ENCODE data around the gene EFNA4. TPM values are rescaled to one million over a fixed set of nuclear protein-coding genes. Genes with fewer than 3 reads are reported as not detected.

The EFNA4 gene
- polyA plus RNA-seq, 1 of the 3 experiments (the other 2 are of a cell fraction), result 17.7 TPM

- peaks cover 0 to 25% of the 10 kb centered on the region in 2 experiments; a peak in 2 of 4 replicates for H3K4me1 ChIP-seq (ENCODE audit: control insufficient read depth in 1 of 2, insufficient read depth in 2 of 2, low read depth in 1 of 2, low read length in 1 of 2)
- POLR2A ChIA-PET, result interaction anchor here (0.8 kb wide), 1 partner anchor 9 kb away, joined by 4 read pairs; no protein-coding TSS in a partner anchor
- no peak overlapping the region for H3K9ac ChIP-seq
- 67% methylated on average over 42 of the region's 46 CpGs for WGBS (ENCODE audit: low lambda C conversion rate)
- CTCF ChIA-PET, result interaction anchor here (0.6 to 29.9 kb wide), 10 partner anchors 15 to 110 kb away, joined by 3 to 573 read pairs (median 10); partner anchors contain the start of genes ADAM15, DCST1, DCST2 and EFNA3
- no peaks in the 10 kb centered on the region for H3K9me2 ChIP-seq
- H3K4me3 ChIP-seq (ENCODE audit: low read depth in 2 of 2, low read length in 1 of 2), result peak overlapping the region in 1 of 2 experiments; percentile 92; a peak in 1 of 4 replicates
- H4K20me1 ChIP-seq (ENCODE audit: insufficient read depth), result no peaks in the 10 kb centered on the region
- H3K4me2 ChIP-seq, result peak overlapping the region; percentile 88; the same call in 1 of the 2 replicates
- H3K79me2 ChIP-seq (ENCODE audit: insufficient read depth), result peaks cover 22% of the 10 kb centered on the region
- no peaks in the 10 kb centered on the region for H3K9me3 ChIP-seq
- H2AFZ ChIP-seq (ENCODE audit: low read depth), result peak overlapping the region; percentile 83; the same call in 1 of the 2 replicates
- TF ChIP-seq MAX (IDR thresholded peaks at IDR 0.05; ENCODE audit: low read depth) (no peak), TCF12 (IDR thresholded peaks at IDR 0.05) (no peak)
- DNase-seq, result peak; percentile 47
- no peaks in the 10 kb centered on the region for H3K27me3 ChIP-seq (ENCODE audit: insufficient read depth)
- peaks cover 9% of the 10 kb centered on the region for H3F3A ChIP-seq (replicated peaks; ENCODE audit: insufficient read depth)
- no peak overlapping the region for H3K27ac ChIP-seq (ENCODE audit: low read depth in 2 of 2, low read length in 1 of 2)
- H3K36me3 ChIP-seq (replicated peaks in 1 of 2; ENCODE audit: control insufficient read depth in 1 of 2, insufficient read depth in 2 of 2, low read length in 1 of 2), result peaks cover 0 to 11% of the 10 kb centered on the region in 2 experiments
Observed at GRCh38 chr1:155062702-155063411, 683 bp upstream of the EFNA4 start.

DNA sequence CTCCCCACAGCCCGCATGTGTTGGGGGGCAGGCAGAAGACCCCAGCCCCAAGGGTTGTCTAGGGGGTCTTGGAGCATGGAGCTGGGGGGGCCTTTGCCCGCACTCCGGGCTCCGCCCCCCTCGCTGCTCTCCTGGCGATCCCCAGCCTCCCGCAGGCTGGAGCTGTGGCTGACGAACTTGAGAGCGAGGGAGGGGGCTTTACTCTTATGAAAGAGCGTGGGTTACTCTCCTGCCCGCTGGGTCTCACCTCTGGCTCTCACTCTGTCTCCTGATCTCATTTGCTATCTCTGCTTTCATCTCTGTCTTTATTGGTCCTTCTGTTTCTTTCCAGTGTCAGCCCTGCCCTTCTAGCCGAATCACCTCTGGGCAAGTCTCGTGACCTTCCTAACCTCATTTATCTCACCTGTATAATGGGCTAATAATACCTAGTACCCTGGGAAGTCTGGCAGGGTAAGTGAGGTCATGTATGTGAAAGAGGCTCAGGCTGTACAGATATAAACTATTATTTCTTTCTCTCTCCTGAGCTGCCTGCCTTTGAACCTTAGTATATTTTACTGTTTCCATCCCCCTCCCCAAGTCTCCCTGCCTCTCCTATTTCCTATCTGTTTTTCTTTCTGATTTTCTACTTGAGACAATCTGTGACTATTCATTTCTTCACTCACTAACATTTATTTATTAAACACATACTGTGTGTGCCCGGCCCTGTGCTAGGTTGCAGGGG, 731 bp downstream of the EFNA4 start:
- POLR2A ChIA-PET, result interaction anchor here (1.0 to 1.1 kb wide), 3 partner anchors 15 to 96 kb away, joined by 3 to 5 read pairs (median 3); partner anchors contain the start of gene EFNA3
- peak; percentile 83 for DNase-seq
- 24% methylated on average over 6 of the region's 14 CpGs for WGBS (ENCODE audit: low lambda C conversion rate)

GRCh38 chr1:155064832-155065429, 1.4 kb downstream of the EFNA4 start:
- H3K27me3 ChIP-seq (ENCODE audit: insufficient read depth), result no peaks in the 10 kb centered on the region
- no peaks in the 10 kb centered on the region for H3K9me2 ChIP-seq
- H3K4me3 ChIP-seq (ENCODE audit: low read depth in 2 of 2, low read length in 1 of 2), result peak overlapping the region; percentile 79 to 92
- no peaks in the 10 kb centered on the region for H3K9me3 ChIP-seq
- peak overlapping the region; percentile 89; the same call in 1 of the 2 replicates for H3K9ac ChIP-seq
- DNase-seq, result no peak
- peaks cover 22% of the 10 kb centered on the region for H3K79me2 ChIP-seq (ENCODE audit: insufficient read depth)
- no peaks in the 10 kb centered on the region for H4K20me1 ChIP-seq (ENCODE audit: insufficient read depth)
- POLR2A ChIA-PET, result interaction anchor here (1.0 to 1.1 kb wide), 3 partner anchors 14 to 96 kb away, joined by 3 to 5 read pairs (median 3); partner anchors contain the start of gene EFNA3
- H3K4me1 ChIP-seq (ENCODE audit: control insufficient read depth in 1 of 2, insufficient read depth in 2 of 2, low read depth in 1 of 2, low read length in 1 of 2), result peaks cover 0 to 33% of the 10 kb centered on the region in 2 experiments; a peak in 2 of 4 replicates
- WGBS (ENCODE audit: low lambda C conversion rate), result 97% methylated on average over 5 of the region's 5 CpGs
- CTCF ChIA-PET, result interaction anchor here (1.0 to 29.9 kb wide), 5 partner anchors 13 to 47 kb away, joined by 3 to 573 read pairs (median 36); partner anchors contain the start of genes ADAM15, DCST1, DCST2 and EFNA3
- TF ChIP-seq RCOR1 (IDR thresholded peaks at IDR 0.05; ENCODE audit: low read length) (no peak), POLR2AphosphoS5 (IDR thresholded peaks at IDR 0.05; ENCODE audit: low read depth, low read length) (no peak), EZH2phosphoT487 (IDR thresholded peaks at IDR 0.05; ENCODE audit: borderline replicate concordance, low read depth) (no peak), RXRA (IDR thresholded peaks at IDR 0.05; ENCODE audit: borderline replicate concordance, low read depth) (no peak), GATA2 (CRISPR knock-in tag; IDR thresholded peaks at IDR 0.05) (no peak)
- H3F3A ChIP-seq (replicated peaks; ENCODE audit: insufficient read depth), result peaks cover 9% of the 10 kb centered on the region
- H2AFZ ChIP-seq (ENCODE audit: low read depth), result no peak overlapping the region
- H3K27ac ChIP-seq (ENCODE audit: low read depth in 2 of 2, low read length in 1 of 2), result no peak overlapping the region
- H3K36me3 ChIP-seq (replicated peaks in 1 of 2; ENCODE audit: control insufficient read depth in 1 of 2, insufficient read depth in 2 of 2, low read length in 1 of 2), result peaks cover 0 to 12% of the 10 kb centered on the region in 2 experiments
- peak overlapping the region; percentile 88 for H3K4me2 ChIP-seq

More for the DNA sequence above, 731 bp downstream of the EFNA4 start:
- Histone ChIP-seq H3K4me2 (peak overlapping the region; percentile 88), H4K20me1 (ENCODE audit: insufficient read depth) (no peaks in the 10 kb centered on the region), H3K9me2 (no peaks in the 10 kb centered on the region), H3K36me3 (replicated peaks in 1 of 2; ENCODE audit: control insufficient read depth in 1 of 2, insufficient read depth in 2 of 2, low read length in 1 of 2) (peaks cover 0 to 9% of the 10 kb centered on the region in 2 experiments), H3K9me3 (no peaks in the 10 kb centered on the region), H3K27me3 (ENCODE audit: insufficient read depth) (no peaks in the 10 kb centered on the region), H3K27ac (ENCODE audit: low read depth in 2 of 2, low read length in 1 of 2) (peak overlapping the region; percentile 83 to 85), H2AFZ (ENCODE audit: low read depth) (peak overlapping the region; percentile 83; the same call in 1 of the 2 replicates), H3K9ac (peak overlapping the region; percentile 89), H3K4me3 (ENCODE audit: low read depth in 2 of 2, low read length in 1 of 2) (peak overlapping the region; percentile 79 to 92), H3F3A (replicated peaks; ENCODE audit: insufficient read depth) (peaks cover 9% of the 10 kb centered on the region), H3K4me1 (ENCODE audit: control insufficient read depth in 1 of 2, insufficient read depth in 2 of 2, low read depth in 1 of 2, low read length in 1 of 2) (peaks cover 0 to 27% of the 10 kb centered on the region in 2 experiments; a peak in 2 of 4 replicates), H3K79me2 (ENCODE audit: insufficient read depth) (peaks cover 22% of the 10 kb centered on the region)
- peak; percentile 23; the same call in 1 of the 2 replicates for TF ChIP-seq GATA2 (CRISPR knock-in tag; IDR thresholded peaks at IDR 0.05)
- no peak for TF ChIP-seq FOXM1 (IDR thresholded peaks at IDR 0.05; ENCODE audit: low read depth)
- no peak for TF ChIP-seq RAD21 (IDR thresholded peaks at IDR 0.05; ENCODE audit: low read length)
- TF ChIP-seq RCOR1 (IDR thresholded peaks at IDR 0.05; ENCODE audit: low read length), result 0 out of 2 replicates have a peak, but pooled peaks have one; percentile 50
- TF ChIP-seq TCF12 (IDR thresholded peaks at IDR 0.05), result no peak
- no peak for TF ChIP-seq EZH2phosphoT487 (IDR thresholded peaks at IDR 0.05; ENCODE audit: borderline replicate concordance, low read depth)
- no peak for TF ChIP-seq RXRA (IDR thresholded peaks at IDR 0.05; ENCODE audit: borderline replicate concordance, low read depth)
- TF ChIP-seq TEAD4 (IDR thresholded peaks at IDR 0.05; ENCODE audit: borderline replicate concordance, insufficient read depth), result no peak
- CTCF ChIA-PET, result interaction anchor here (1.0 to 29.9 kb wide), 6 partner anchors 14 to 101 kb away, joined by 3 to 573 read pairs (median 24); partner anchors contain the start of genes ADAM15, DCST1, DCST2 and EFNA3
